ENCODE data around the gene AOAH. TPM values are rescaled to one million over a fixed set of nuclear protein-coding genes. Genes with fewer than 3 reads are reported as not detected.

Gene AOAH
- total and polyA plus RNA-seq, 2 experiments from 2014 or later: not detected

DNA sequence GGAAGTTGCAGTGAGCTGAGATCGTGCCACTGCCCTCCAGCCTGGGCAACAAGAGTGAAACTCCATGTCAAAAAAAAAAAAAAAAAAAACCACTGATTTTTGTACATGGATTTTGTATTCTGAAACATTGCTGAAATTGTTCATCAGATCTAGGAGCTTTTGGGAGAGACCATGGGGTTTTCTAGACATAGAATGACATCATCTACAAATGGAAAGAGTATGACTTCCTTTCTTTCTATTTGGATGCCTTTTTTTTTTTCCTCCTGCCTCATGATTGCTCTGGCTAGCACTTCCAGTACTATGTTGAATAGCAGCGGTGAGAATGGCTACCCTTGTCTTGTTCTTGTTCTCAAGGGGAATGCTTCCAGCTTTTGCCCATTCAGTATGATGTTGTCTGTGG lies 245.5 kb downstream of the AOAH start:
- Histone ChIP-seq H3F3A (ENCODE audit: insufficient read depth) (no peaks in the 10 kb centered on the region), H3K9me3 (ENCODE audit: low read depth) (peaks cover 2% of the 10 kb centered on the region), H3K9me2 (ENCODE audit: insufficient read depth) (no peaks in the 10 kb centered on the region), H3K4me3 (no peak overlapping the region), H2AFZ (no peak overlapping the region), H3K4me2 (ENCODE audit: unreplicated experiment) (no peak overlapping the region), H3K4me1 (ENCODE audit: insufficient read depth) (no peaks in the 10 kb centered on the region), H4K20me1 (ENCODE audit: insufficient read depth) (no peaks in the 10 kb centered on the region), H3K9ac (no peak overlapping the region), H3K27ac (no peak overlapping the region), H3K79me2 (ENCODE audit: insufficient read depth) (no peaks in the 10 kb centered on the region), H3K27me3 (replicated peaks; ENCODE audit: insufficient read depth) (peaks cover 18% of the 10 kb centered on the region), H3K36me3 (ENCODE audit: low read depth) (no peaks in the 10 kb centered on the region)
- no peak for TF ChIP-seq EZH2phosphoT487 (IDR thresholded peaks at IDR 0.05; ENCODE audit: insufficient read depth, low read depth)
- TF ChIP-seq EZH2 (IDR thresholded peaks at IDR 0.05; ENCODE audit: insufficient read depth, poor library complexity, severe bottlenecking): no peak
- no peak for DNase-seq
- WGBS, 2 experiments (ENCODE audit: low coverage in 1 of 2, low lambda C conversion rate in 2 of 2, missing lambda C conversion rate in 2 of 2): 42 to 50% methylated on average over 2 of the region's 2 CpGs
- in situ Hi-C loops (cut with MboI): loop anchor here (25.0 kb wide), 1 partner anchor 709 kb away; no protein-coding TSS in a partner anchor

DNA sequence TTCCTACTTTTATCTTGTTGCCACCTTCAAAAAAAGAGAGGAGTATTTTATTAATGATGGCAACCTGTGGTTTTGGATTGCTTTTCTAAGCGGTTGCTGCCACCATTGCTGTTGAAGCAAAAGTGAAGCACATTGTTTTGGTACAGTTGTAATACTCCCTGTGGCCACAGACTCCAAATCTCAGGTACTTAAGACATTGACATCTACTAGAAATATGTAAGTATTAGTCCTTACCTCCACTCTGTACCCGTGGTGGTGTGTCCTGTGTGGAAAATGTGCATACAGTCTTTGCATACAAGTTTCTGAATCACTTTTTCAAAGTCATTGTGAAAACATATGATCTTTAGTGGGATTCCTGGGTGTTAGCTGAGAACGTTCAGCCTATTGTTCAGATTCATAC lies 248.9 kb downstream of the AOAH start:
- Histone ChIP-seq H2AFZ (no peak overlapping the region), H4K20me1 (ENCODE audit: insufficient read depth) (no peaks in the 10 kb centered on the region), H3K27ac (no peak overlapping the region), H3K9ac (no peak overlapping the region), H3K4me2 (ENCODE audit: unreplicated experiment) (no peak overlapping the region), H3K79me2 (ENCODE audit: insufficient read depth) (no peaks in the 10 kb centered on the region), H3K36me3 (ENCODE audit: low read depth) (no peaks in the 10 kb centered on the region), H3K4me3 (no peak overlapping the region), H3K9me3 (ENCODE audit: low read depth) (peaks cover 2% of the 10 kb centered on the region), H3K9me2 (ENCODE audit: insufficient read depth) (no peaks in the 10 kb centered on the region), H3K27me3 (replicated peaks; ENCODE audit: insufficient read depth) (peaks cover 11% of the 10 kb centered on the region; the same call in 1 of the 2 replicates), H3K4me1 (ENCODE audit: insufficient read depth) (no peaks in the 10 kb centered on the region), H3F3A (ENCODE audit: insufficient read depth) (no peaks in the 10 kb centered on the region)
- 71 to 72% methylated on average over 3 of the region's 3 CpGs for WGBS, 2 experiments (ENCODE audit: low coverage in 1 of 2, low lambda C conversion rate in 2 of 2, missing lambda C conversion rate in 2 of 2)
- no peak for DNase-seq
- in situ Hi-C loops (cut with MboI): loop anchor here (25.0 kb wide), 1 partner anchor 712 kb away; no protein-coding TSS in a partner anchor
- TF ChIP-seq EZH2phosphoT487 (IDR thresholded peaks at IDR 0.05; ENCODE audit: insufficient read depth, low read depth): no peak
- no peak for TF ChIP-seq EZH2 (IDR thresholded peaks at IDR 0.05; ENCODE audit: insufficient read depth, poor library complexity, severe bottlenecking)

GRCh38 chr7:36475011-36475342 lies 249.3 kb downstream of the AOAH start:
- Histone ChIP-seq H3K27ac (no peak overlapping the region), H3K36me3 (ENCODE audit: low read depth) (no peaks in the 10 kb centered on the region), H3K4me3 (no peak overlapping the region), H4K20me1 (ENCODE audit: insufficient read depth) (no peaks in the 10 kb centered on the region), H2AFZ (no peak overlapping the region), H3K79me2 (ENCODE audit: insufficient read depth) (no peaks in the 10 kb centered on the region), H3K9me2 (ENCODE audit: insufficient read depth) (no peaks in the 10 kb centered on the region), H3K27me3 (replicated peaks; ENCODE audit: insufficient read depth) (peaks cover 11% of the 10 kb centered on the region; the same call in 1 of the 2 replicates), H3K9ac (no peak overlapping the region), H3F3A (ENCODE audit: insufficient read depth) (no peaks in the 10 kb centered on the region), H3K4me1 (ENCODE audit: insufficient read depth) (no peaks in the 10 kb centered on the region), H3K4me2 (ENCODE audit: unreplicated experiment) (no peak overlapping the region), H3K9me3 (ENCODE audit: low read depth) (peaks cover 2% of the 10 kb centered on the region)
- in situ Hi-C loops (cut with MboI): loop anchor here (25.0 kb wide), 1 partner anchor 712 kb away; no protein-coding TSS in a partner anchor
- DNase-seq: no peak
- no peak for TF ChIP-seq EZH2 (IDR thresholded peaks at IDR 0.05; ENCODE audit: insufficient read depth, poor library complexity, severe bottlenecking)
- no peak for TF ChIP-seq EZH2phosphoT487 (IDR thresholded peaks at IDR 0.05; ENCODE audit: insufficient read depth, low read depth)

GRCh38 chr7:36474283-36475010 lies 249.8 kb downstream of the AOAH start:
- Histone ChIP-seq H3K9ac (no peak overlapping the region), H3K4me3 (no peak overlapping the region), H3K79me2 (ENCODE audit: insufficient read depth) (no peaks in the 10 kb centered on the region), H3K36me3 (ENCODE audit: low read depth) (no peaks in the 10 kb centered on the region), H3K27ac (no peak overlapping the region), H3K4me2 (ENCODE audit: unreplicated experiment) (no peak overlapping the region), H4K20me1 (ENCODE audit: insufficient read depth) (no peaks in the 10 kb centered on the region), H3K9me2 (ENCODE audit: insufficient read depth) (no peaks in the 10 kb centered on the region), H3K27me3 (replicated peaks; ENCODE audit: insufficient read depth) (peaks cover 7% of the 10 kb centered on the region; the same call in 1 of the 2 replicates), H3F3A (ENCODE audit: insufficient read depth) (no peaks in the 10 kb centered on the region), H3K9me3 (ENCODE audit: low read depth) (no peaks in the 10 kb centered on the region), H3K4me1 (ENCODE audit: insufficient read depth) (no peaks in the 10 kb centered on the region), H2AFZ (no peak overlapping the region)
- no peak for DNase-seq
- in situ Hi-C loops (cut with MboI): loop anchor here (25.0 kb wide), 1 partner anchor 713 kb away; no protein-coding TSS in a partner anchor
- no peak for TF ChIP-seq EZH2 (IDR thresholded peaks at IDR 0.05; ENCODE audit: insufficient read depth, poor library complexity, severe bottlenecking)
- TF ChIP-seq EZH2phosphoT487 (IDR thresholded peaks at IDR 0.05; ENCODE audit: insufficient read depth, low read depth): no peak
- 53 to 56% methylated on average over 6 of the region's 6 CpGs for WGBS, 2 experiments (ENCODE audit: low coverage in 1 of 2, low lambda C conversion rate in 2 of 2, missing lambda C conversion rate in 2 of 2)

Measured in GM23248 (cell line).